IPS DF 4.7 (cell line): ENCODE measurements around the gene TMEM213.

ENCODE experiments used
- DNase-seq: peaks from one replicate; pipeline ENCODE4 v3.0.0-alpha.2; 2013; ENCODE audit warnings: low spot score; ENCODE audit errors: extremely low read depth

The TMEM213 gene

GRCh38 chr7:138838166-138838565 lies 40.4 kb downstream of the TMEM213 start:
- no peak for DNase-seq

GRCh38 chr7:138842111-138842510 lies 44.3 kb downstream of the TMEM213 start:
- no peak for DNase-seq

DNA sequence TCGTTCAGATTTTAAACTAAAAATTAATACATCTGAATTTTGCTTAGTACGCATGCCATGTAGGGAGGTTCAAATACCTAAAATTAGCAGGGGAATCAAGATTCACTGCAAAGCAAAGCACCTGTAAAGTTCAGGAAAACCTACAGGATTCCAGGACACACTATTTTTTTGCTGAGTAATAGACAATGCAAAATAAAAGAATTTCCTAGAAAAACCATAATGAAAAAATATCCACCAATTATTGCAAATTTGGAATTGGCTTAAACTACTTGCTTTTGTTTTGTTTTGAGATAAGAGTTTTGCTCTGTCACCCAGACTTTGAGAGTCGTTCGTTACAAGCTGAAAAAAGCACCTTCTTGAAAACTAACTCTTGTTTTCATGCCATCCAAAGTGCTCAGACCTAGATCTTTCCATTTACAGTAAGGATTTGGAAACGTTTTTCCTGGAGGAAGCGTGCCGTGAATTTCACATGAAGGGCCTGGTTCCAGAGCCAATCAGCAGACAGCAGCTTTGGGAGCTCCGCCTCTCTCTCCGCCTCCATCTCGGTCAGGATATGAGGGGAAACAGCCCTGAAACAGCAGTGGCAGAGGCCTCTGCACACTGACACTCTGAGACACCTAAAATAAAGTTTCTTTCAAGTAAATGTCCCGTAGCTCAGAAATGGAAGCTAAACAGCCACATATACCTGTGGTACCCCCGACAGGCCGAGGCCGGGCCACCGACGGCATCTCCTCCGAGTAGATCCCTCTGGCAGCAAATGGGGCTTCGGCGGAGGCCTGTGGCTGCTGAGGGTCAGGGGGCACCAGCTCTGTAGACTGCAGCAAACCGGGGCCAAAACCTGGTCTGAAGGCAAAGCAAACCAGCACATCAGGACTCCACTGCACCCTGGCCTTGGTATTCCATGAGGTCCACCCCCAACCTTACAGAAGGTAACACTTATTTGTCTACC lies 46.1 kb downstream of the TMEM213 start:
- DNase-seq = no peak

DNA sequence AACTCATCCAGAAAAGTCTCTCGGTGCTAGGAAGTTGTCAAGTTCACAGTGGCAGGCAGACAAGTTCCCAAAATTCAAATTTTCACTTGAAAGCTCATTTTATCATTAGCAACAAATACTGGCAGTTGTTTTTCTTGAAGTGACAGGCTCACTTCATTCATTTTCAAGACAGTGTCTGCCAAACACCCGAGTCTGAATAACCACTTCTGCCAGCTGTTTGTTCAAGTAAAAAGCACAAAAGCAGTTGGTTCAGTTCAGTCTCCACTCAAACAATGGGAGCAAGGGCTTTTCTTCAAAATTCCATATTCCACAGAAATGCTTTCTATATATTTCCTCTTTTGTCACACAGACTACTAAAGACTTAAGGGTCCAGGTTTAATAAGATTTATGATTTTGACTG lies 47.9 kb downstream of the TMEM213 start:
- DNase-seq = no peak

- no peak for DNase-seq
Measured at GRCh38 chr7:138848056-138848980, 50.5 kb downstream of the TMEM213 start.

- no peak for DNase-seq
Measured at GRCh38 chr7:138849701-138850100, 51.9 kb downstream of the TMEM213 start.

GRCh38 chr7:138852469-138852868 lies 54.7 kb downstream of the TMEM213 start:
- no peak for DNase-seq

GRCh38 chr7:138853448-138853847 lies 55.7 kb downstream of the TMEM213 start:
- no peak for DNase-seq

- no peak for DNase-seq
Measured at GRCh38 chr7:138854115-138854645, 56.4 kb downstream of the TMEM213 start.

- no peak for DNase-seq
Measured at GRCh38 chr7:138857728-138858127, 59.9 kb downstream of the TMEM213 start.

DNA sequence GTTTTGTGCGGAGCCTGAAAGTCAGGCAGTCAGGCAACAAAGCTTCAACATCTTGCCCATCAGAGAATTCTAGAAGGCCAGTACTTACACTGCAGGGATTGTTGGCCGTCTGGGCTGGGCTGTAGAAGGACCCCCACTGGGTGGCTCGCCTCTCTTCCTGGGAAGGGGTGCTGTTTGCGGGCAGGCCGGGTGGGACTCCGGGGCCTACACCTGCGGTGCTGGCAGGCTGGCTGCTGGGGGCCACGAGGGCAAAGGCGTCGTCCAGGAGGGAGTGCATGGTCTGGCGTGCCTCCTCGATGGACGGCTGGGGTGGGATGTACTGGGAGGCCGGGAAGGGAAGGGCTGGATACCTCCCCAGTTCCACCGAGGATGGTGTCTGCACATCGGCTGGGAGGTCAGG lies 63.3 kb downstream of the TMEM213 start:
- no peak for DNase-seq

DNA sequence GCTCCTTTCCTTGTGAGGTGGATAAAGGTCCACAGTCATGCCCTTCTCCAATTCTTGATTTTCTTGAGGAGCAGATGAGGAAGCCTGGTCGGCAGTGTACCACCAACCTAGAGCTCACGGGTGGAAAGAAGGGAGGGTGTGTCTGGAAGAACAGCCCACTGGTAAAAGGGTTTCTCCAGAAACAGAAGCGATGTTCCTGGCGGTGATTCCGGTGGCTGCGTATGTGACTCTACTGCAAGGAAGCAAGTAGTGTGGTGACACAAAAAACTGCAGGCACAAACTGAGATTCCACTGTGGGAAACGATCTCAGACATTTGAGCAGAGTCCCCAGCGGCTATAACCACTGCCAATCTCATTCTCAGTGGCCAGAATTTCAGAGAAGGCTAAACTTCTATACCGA lies 66.1 kb downstream of the TMEM213 start:
- DNase-seq = no peak

- no peak for DNase-seq
Measured at GRCh38 chr7:138864667-138865066, 66.9 kb downstream of the TMEM213 start.

- DNase-seq = no peak
Measured at GRCh38 chr7:138865843-138866242, 68.0 kb downstream of the TMEM213 start.

DNA sequence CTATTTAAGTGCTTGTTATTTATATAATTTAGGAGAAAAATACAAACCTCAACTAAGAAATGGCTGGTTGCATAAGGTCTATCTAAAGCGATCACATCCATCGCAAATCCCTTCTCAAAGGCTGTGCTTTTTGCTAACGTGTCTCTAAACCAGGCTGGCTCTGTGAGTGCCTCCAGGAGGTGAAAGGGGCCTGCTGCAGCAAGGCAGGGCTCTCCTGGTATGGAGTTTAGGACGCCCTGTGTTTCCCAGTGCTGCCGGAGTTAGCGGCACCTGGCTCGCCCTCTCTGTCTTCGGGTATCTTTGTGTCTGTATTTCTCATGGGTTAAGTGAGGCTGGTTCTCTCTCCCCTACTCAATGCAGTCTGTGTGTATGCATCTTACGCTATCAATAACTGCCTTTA lies 68.6 kb downstream of the TMEM213 start:
- no peak for DNase-seq

- DNase-seq = no peak
Measured at GRCh38 chr7:138867744-138868143, 70.0 kb downstream of the TMEM213 start.

- DNase-seq = no peak
Measured at GRCh38 chr7:138868711-138869110, 70.9 kb downstream of the TMEM213 start.

- DNase-seq = no peak
Measured at GRCh38 chr7:138869353-138869752, 71.6 kb downstream of the TMEM213 start.

- no peak for DNase-seq
Measured at GRCh38 chr7:138871065-138871813, 73.4 kb downstream of the TMEM213 start.

- no peak for DNase-seq
Measured at GRCh38 chr7:138871814-138872090, 74.0 kb downstream of the TMEM213 start.

DNA sequence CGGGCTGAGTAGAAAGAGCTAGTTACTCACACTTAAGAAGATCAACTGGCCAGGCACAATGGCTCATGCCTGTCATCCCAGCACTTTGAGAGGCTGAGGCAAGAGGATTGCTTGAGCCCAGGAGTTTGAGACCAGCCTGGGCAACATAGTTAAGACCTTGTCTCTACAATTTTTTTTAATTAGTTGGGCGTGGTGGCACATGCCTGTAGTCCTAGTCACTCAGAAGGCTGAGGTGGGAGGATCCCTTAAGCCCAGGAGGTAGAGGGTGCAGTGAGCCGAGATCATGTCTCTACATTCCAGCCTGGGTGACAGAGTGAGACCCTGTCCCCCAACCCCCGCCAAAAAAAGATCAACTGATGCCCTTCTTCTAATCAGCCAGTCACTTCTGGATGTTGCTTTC lies 74.8 kb downstream of the TMEM213 start:
- DNase-seq = no peak
